SK-N-SH (cell line): Measurements from ENCODE around the gene ARL8A. TPM values are rescaled to one million over a fixed set of nuclear protein-coding genes. Genes with fewer than 3 reads are reported as not detected.

Source experiments
- CTCF ChIA-PET: fragments of 300-600, 350-600 bp; formaldehyde crosslinking; extraction: SDS; loops from one replicate; lab custom pipeline; 2021; lab: Yijun Ruan, JAX
- POLR2A ChIA-PET: fragments of 350-600 bp; sonication (Branson Sonifier 250); formaldehyde crosslinking; extraction: SDS; loops from one replicate; lab custom pipeline; 2020; ENCODE audit warnings: antibody characterized with exemption, inconsistent platforms; lab: Yijun Ruan, JAX
- DNase-seq: peaks from one replicate; pipeline ENCODE4 v3.0.0; 2012
- H2AFZ ChIP-seq: fragments of 200-600 bp; sonication (generic); 2 replicates; pipeline ENCODE4 v1.8.1; 2016; ENCODE audit warnings: antibody characterized with exemption, mild to moderate bottlenecking, low read depth
- H3F3A ChIP-seq: fragments of 200-600 bp; sonication (generic); replicated peaks from 2 replicates; pipeline ENCODE3; 2016; ENCODE audit warnings: antibody characterized with exemption, mild to moderate bottlenecking; ENCODE audit not compliant: insufficient read depth
- H3K27ac ChIP-seq, 2 experiments: fragments of 200-500 bp in 1 of 2; fragments of 200-600 bp in 1 of 2; sonication (Bioruptor generic) in 1 of 2; sonication (generic), shearing (Covaris generic) in 1 of 2; 2 replicates each; pipeline versions ENCODE4 v1.5.1 to v1.6.1; 2014 to 2016; ENCODE audit warnings: low read depth in 2 of 2, inconsistent platforms in 1 of 2, low read length in 1 of 2, mild to moderate bottlenecking in 1 of 2, mixed read lengths in 1 of 2
- H3K27me3 ChIP-seq: fragments of 200-600 bp; sonication (generic), shearing (Covaris generic); 2 replicates; pipeline ENCODE4 v1.6.1; 2016; ENCODE audit warnings: mixed run types; ENCODE audit not compliant: insufficient read depth
- H3K36me3 ChIP-seq, 2 experiments: fragments of 200-500 bp in 1 of 2; fragments of 200-600 bp in 1 of 2; sonication (Bioruptor generic) in 1 of 2; sonication (generic) in 1 of 2; replicated peaks in 1 of 2; 2 replicates each; pipeline versions ENCODE3 to v1.5.1; 2014 to 2016; ENCODE audit warnings: low read length in 1 of 2, mild to moderate bottlenecking in 1 of 2; ENCODE audit not compliant: insufficient read depth in 2 of 2, control insufficient read depth in 1 of 2
- H3K4me1 ChIP-seq, 2 experiments: fragments of 200-500 bp in 1 of 2; fragments of 200-600 bp in 1 of 2; sonication (Bioruptor generic) in 1 of 2; sonication (generic), shearing (Covaris generic) in 1 of 2; 2 replicates each; pipeline versions ENCODE4 v1.5.1 to v1.6.1; 2014 to 2016; ENCODE audit warnings: low read depth in 1 of 2, low read length in 1 of 2, mixed run types in 1 of 2; ENCODE audit not compliant: insufficient read depth in 2 of 2, control insufficient read depth in 1 of 2
- H3K4me2 ChIP-seq: fragments of 200-600 bp; sonication (generic), shearing (Covaris generic); 2 replicates; pipeline ENCODE4 v1.6.1; 2017; ENCODE audit warnings: mixed run types
- H3K4me3 ChIP-seq, 2 experiments: fragments of 200-500 bp in 1 of 2; fragments of 200-600 bp in 1 of 2; sonication (Bioruptor generic) in 1 of 2; sonication (generic), shearing (Covaris generic) in 1 of 2; 2 replicates each; pipeline versions ENCODE4 v1.5.1 to v1.8.1; 2014 to 2016; ENCODE audit warnings: low read depth in 2 of 2, inconsistent platforms in 1 of 2, low read length in 1 of 2, mild to moderate bottlenecking in 1 of 2, mixed read lengths in 1 of 2, moderate library complexity in 1 of 2
- H3K79me2 ChIP-seq: fragments of 200-600 bp; sonication (generic); 2 replicates; pipeline ENCODE4 v1.8.1; 2017; ENCODE audit warnings: mild to moderate bottlenecking; ENCODE audit not compliant: insufficient read depth
- H3K9ac ChIP-seq: fragments of 200-600 bp; sonication (generic); 2 replicates; pipeline ENCODE4 v1.6.1; 2017; ENCODE audit warnings: mixed run types
- H3K9me2 ChIP-seq: fragments of 200-600 bp; sonication (generic); 2 replicates; pipeline ENCODE4 v1.6.1; 2017; ENCODE audit warnings: mixed run types
- H3K9me3 ChIP-seq: fragments of 200-600 bp; sonication (generic); 2 replicates; pipeline ENCODE4 v1.6.1; 2017; ENCODE audit warnings: mixed run types, mild to moderate bottlenecking, moderate library complexity
- H4K20me1 ChIP-seq: fragments of 200-600 bp; sonication (generic); 2 replicates; pipeline ENCODE4 v1.6.1; 2017; ENCODE audit warnings: mild to moderate bottlenecking, mixed run types; ENCODE audit not compliant: insufficient read depth
- CTCF ChIP-seq: fragments of 200-600 bp; sonication (generic); IDR thresholded peaks from 2 replicates; pipeline ENCODE4 v1.6.1; 2017; ENCODE audit warnings: antibody characterized with exemption, mild to moderate bottlenecking, moderate library complexity
- ELF1 ChIP-seq: IDR thresholded peaks from 2 replicates; pipeline ENCODE4 v1.4.0; 2012
- EP300 ChIP-seq, 2 experiments: IDR thresholded peaks; 2 replicates each; pipeline versions ENCODE4 v1.4.0 to v1.6.1; 2012; ENCODE audit warnings: borderline replicate concordance in 1 of 2, low read depth in 1 of 2, low read length in 1 of 2
- EZH2phosphoT487 ChIP-seq: fragments of 200-600 bp; sonication (generic); IDR thresholded peaks from 2 replicates; pipeline ENCODE4 v1.6.1; 2017; ENCODE audit warnings: low read depth, mixed run types, mild to moderate bottlenecking, antibody characterized with exemption, moderate library complexity, borderline replicate concordance
- FOXM1 ChIP-seq: IDR thresholded peaks from 2 replicates; pipeline ENCODE4 v1.4.0; 2012; ENCODE audit warnings: low read depth, mild to moderate bottlenecking
- GABPA ChIP-seq: IDR thresholded peaks from 2 replicates; pipeline ENCODE4 v1.4.0; 2012; ENCODE audit warnings: low read depth, mild to moderate bottlenecking
- GATA2 ChIP-seq: sonication (generic); formaldehyde crosslinking; IDR thresholded peaks from 2 replicates; pipeline ENCODE4 v1.5.0; 2020; ENCODE audit warnings: mild to moderate bottlenecking, missing genetic modification reagents
- IRF3 ChIP-seq: fragments of 150-350 bp; IDR thresholded peaks from 2 replicates; pipeline ENCODE4 v1.6.1; 2016; ENCODE audit warnings: mild to moderate bottlenecking, low read depth, low read length
- MAX ChIP-seq: IDR thresholded peaks from 2 replicates; pipeline ENCODE4 v1.4.0; 2012; ENCODE audit warnings: low read depth
- RAD21 ChIP-seq: IDR thresholded peaks from 2 replicates; pipeline ENCODE4 v1.6.1; 2012; ENCODE audit warnings: mild to moderate bottlenecking, low read length
- RFX5 ChIP-seq: IDR thresholded peaks from 2 replicates; pipeline ENCODE4 v1.6.1; 2012; ENCODE audit warnings: mild to moderate bottlenecking, improper control_type of control experiment, low read length
- TAF1 ChIP-seq: IDR thresholded peaks from 2 replicates; pipeline ENCODE4 v1.6.1; 2012; ENCODE audit warnings: low read depth, mild to moderate bottlenecking, low read length, moderate library complexity, borderline replicate concordance
- TEAD4 ChIP-seq: IDR thresholded peaks from 2 replicates; pipeline ENCODE4 v1.4.0; 2012; ENCODE audit warnings: mild to moderate bottlenecking, borderline replicate concordance; ENCODE audit not compliant: insufficient read depth
- WGBS: methylation state at CpG from one replicate; pipeline ENCODE4 v1.1.6; 2017; ENCODE audit warnings: low lambda C conversion rate; 5-methylcytosine and 5-hydroxymethylcytosine counted together
- polyA plus RNA-seq, 3 experiments: library from polyadenylated mRNA; depleted of rRNA; stranded (reverse); fragments of >200 nt; gene quantifications; 2 replicates each; pipeline ENCODE4 v1.2.3, GENCODE V29; 2012

Gene ARL8A
- polyA plus RNA-seq, 1 of the 3 experiments (the other 2 are of a cell fraction), result 66.9 TPM

GRCh38 chr1:202164271-202165037, 19.9 kb upstream of the ARL8A start:
- no peaks in the 10 kb centered on the region for H3K9me2 ChIP-seq
- H3K27me3 ChIP-seq, result no peaks in the 10 kb centered on the region
- H3K79me2 ChIP-seq, result no peaks in the 10 kb centered on the region
- H3K9ac ChIP-seq, result no peak overlapping the region
- no peaks in the 10 kb centered on the region for H3F3A ChIP-seq
- H3K9me3 ChIP-seq, result no peaks in the 10 kb centered on the region
- H3K4me2 ChIP-seq, result no peak overlapping the region
- H3K27ac ChIP-seq, result no peak overlapping the region; a peak in 1 of 4 replicates
- POLR2A ChIA-PET, result no interaction called here
- TF ChIP-seq GATA2 (CRISPR knock-in tag) (no peak), CTCF (no peak), TEAD4 (no peak), IRF3 (no peak), TAF1 (no peak), RAD21 (no peak), EP300 (IDR thresholded peaks at IDR 0.05; ENCODE audit: borderline replicate concordance in 1 of 2, low read depth in 1 of 2, low read length in 1 of 2) (no peak), ELF1 (no peak), RFX5 (no peak), EZH2phosphoT487 (no peak), FOXM1 (no peak), MAX (no peak), GABPA (no peak)
- H2AFZ ChIP-seq, result no peak overlapping the region
- H3K4me3 ChIP-seq, result no peak overlapping the region
- CTCF ChIA-PET, result interaction anchor here (1.2 to 1.4 kb wide), 2 partner anchors 10 to 16 kb away, joined by 3 to 8 read pairs; no protein-coding TSS in a partner anchor
- 67% methylated on average over 8 of the region's 11 CpGs for WGBS
- DNase-seq, result no peak
- no peaks in the 10 kb centered on the region for H3K36me3 ChIP-seq
- H3K4me1 ChIP-seq, result peaks cover 0 to 58% of the 10 kb centered on the region in 2 experiments; a peak in 1 of 4 replicates
- H4K20me1 ChIP-seq, result no peaks in the 10 kb centered on the region
